H1 (cell line): ENCODE data around the gene RHOU. TPM values are rescaled to one million over a fixed set of nuclear protein-coding genes. Genes with fewer than 3 reads are reported as not detected.

ENCODE experiments used
- MAFK ChIP-seq: IDR thresholded peaks from 2 replicates; pipeline ENCODE4 v1.6.1; 2012; ENCODE audit warnings: low read depth, mild to moderate bottlenecking, improper control_type of control experiment, low read length
- RAD21 ChIP-seq, 2 experiments: IDR thresholded peaks in 1 of 2; conservative IDR thresholded peaks in 1 of 2; 2 replicates each; pipeline ENCODE4 v1.6.1; 2011; ENCODE audit warnings: low read depth in 2 of 2, low read length in 2 of 2, improper control_type of control experiment in 1 of 2, inconsistent platforms in 1 of 2, mild to moderate bottlenecking in 1 of 2, moderate library complexity in 1 of 2
- TBP ChIP-seq: IDR thresholded peaks from 2 replicates; pipeline ENCODE4 v1.6.1; 2011; ENCODE audit warnings: low read depth, low read length, improper control_type of control experiment
- polyA plus RNA-seq, 7 experiments: library from polyadenylated mRNA; depleted of rRNA in 3 of 7; stranded (reverse) in 5 of 7; unstranded in 2 of 7; fragments of >200 nt in 5 of 7; fragments of 200-250 nt in 2 of 7; gene quantifications; 1 replicate in 5 of 7; 2 replicates in 1 of 7; 4 replicates in 1 of 7; pipeline versions ENCODE4 v1.2.1 to v1.2.3, GENCODE V29; 2011 to 2013; ENCODE audit warnings: missing spikeins in 2 of 7, mixed read lengths in 2 of 7
- total RNA-seq: library from RNA; stranded (reverse); fragmentation: NEBNext Ultra II Directional; extraction: Animal tissue kit (Norgen Biotek cat#: 25700); gene quantifications from 2 replicates; pipeline ENCODE4 v1.2.1, GENCODE V29; 2021

The RHOU gene
- total and polyA plus RNA-seq, 2 of the 8 experiments (the other 6 are each of a cell fraction or from before 2014, with no cell fraction given), result 3.0 to 3.4 TPM

GRCh38 chr1:228727681-228728171 is 7.6 kb upstream of the RHOU start (continued):
- TF ChIP-seq RAD21 (IDR thresholded peaks at IDR 0.05 in 1 of 2, conservative IDR thresholded peaks at IDR 0.05 in 1 of 2; ENCODE audit: low read depth in 2 of 2, low read length in 2 of 2) (no peak), TBP (no peak), MAFK (no peak)
